Stomach smooth muscle (tissue), 2 donors: ENCODE data around the gene TMEM120A.
A peak's percentile ranks its signal among the peaks of the same experiment; 100 is the strongest.

ENCODE experiments used
- H3K27ac ChIP-seq: one replicate; pipeline ENCODE4 v1.7.0; 2013; ENCODE audit warnings: mild to moderate bottlenecking, low read length, inconsistent platforms
- H3K27me3 ChIP-seq, 2 donors: one replicate each; pipeline ENCODE4 v1.7.0; 2013; ENCODE audit warnings: low read length in 2 of 2; ENCODE audit not compliant: insufficient read depth in 2 of 2, control insufficient read depth in 1 of 2
- H3K36me3 ChIP-seq, 2 donors: one replicate each; pipeline ENCODE4 v1.7.0; 2013; ENCODE audit warnings: low read length in 2 of 2; ENCODE audit not compliant: control insufficient read depth in 2 of 2, insufficient read depth in 2 of 2
- H3K4me1 ChIP-seq: one replicate; pipeline ENCODE4 v1.7.0; 2013; ENCODE audit warnings: low read length; ENCODE audit not compliant: control insufficient read depth, insufficient read depth
- H3K4me3 ChIP-seq, 2 donors: one replicate each; pipeline ENCODE4 v1.7.0; 2013; ENCODE audit warnings: low read length in 2 of 2
- H3K9ac ChIP-seq, 2 donors: one replicate each; pipeline ENCODE4 v1.7.0; 2013; ENCODE audit warnings: low read length in 2 of 2, mild to moderate bottlenecking in 1 of 2
- H3K9me3 ChIP-seq, 2 donors: one replicate each; pipeline ENCODE4 v1.7.0; 2013; ENCODE audit warnings: low read length in 2 of 2; ENCODE audit not compliant: control insufficient read depth in 2 of 2
- donor health status: healthy.
- donor health status: Pancreatic carcinoma.

The TMEM120A gene

GRCh38 chr7:75995052-75995471 is 667 bp upstream of the TMEM120A start:
- peaks cover 27% of the 10 kb centered on the region for H3K4me1 ChIP-seq
- no peaks in the 10 kb centered on the region for H3K27me3 ChIP-seq
- H3K9ac ChIP-seq, result peak overlapping the region; percentile 49 to 82
- H3K9me3 ChIP-seq, result no peaks in the 10 kb centered on the region
- H3K36me3 ChIP-seq, result peaks cover 2% of the 10 kb centered on the region in 2 donors
- peak overlapping the region; percentile 87 for H3K27ac ChIP-seq
- peak overlapping the region; percentile 56 to 88 for H3K4me3 ChIP-seq

- Histone ChIP-seq H3K4me3 (peak overlapping the region; percentile 70 to 88), H3K36me3 (peaks cover 2% of the 10 kb centered on the region in 2 donors), H3K4me1 (peaks cover 38% of the 10 kb centered on the region), H3K27me3 (no peaks in the 10 kb centered on the region), H3K9ac (peak overlapping the region; percentile 65 to 80), H3K27ac (peak overlapping the region; percentile 87), H3K9me3 (no peaks in the 10 kb centered on the region)
These were observed 557 bp downstream of the TMEM120A start for GRCh38 chr7:75993689-75994387.

GRCh38 chr7:75992083-75992755 is 2.2 kb downstream of the TMEM120A start:
- H3K9me3 ChIP-seq, result no peaks in the 10 kb centered on the region
- no peak overlapping the region for H3K9ac ChIP-seq
- peaks cover under 1 to 7% of the 10 kb centered on the region in 2 donors for H3K36me3 ChIP-seq
- H3K27me3 ChIP-seq, result no peaks in the 10 kb centered on the region
- H3K27ac ChIP-seq, result peak overlapping the region; percentile 74
- peak overlapping the region in 1 of 2 donors; percentile 1 for H3K4me3 ChIP-seq
- peaks cover 38% of the 10 kb centered on the region for H3K4me1 ChIP-seq

GRCh38 chr7:75991531-75992082 is 2.8 kb downstream of the TMEM120A start:
- Histone ChIP-seq H3K27ac (peak overlapping the region; percentile 74), H3K27me3 (no peaks in the 10 kb centered on the region), H3K9ac (no peak overlapping the region), H3K9me3 (no peaks in the 10 kb centered on the region), H3K4me1 (peaks cover 38% of the 10 kb centered on the region), H3K4me3 (no peak overlapping the region), H3K36me3 (peaks cover 0 to 11% of the 10 kb centered on the region in 2 donors)

GRCh38 chr7:75989500-75990388 is 4.7 kb downstream of the TMEM120A start:
- no peaks in the 10 kb centered on the region for H3K9me3 ChIP-seq
- H3K27me3 ChIP-seq, result no peaks in the 10 kb centered on the region
- H3K36me3 ChIP-seq, result peaks cover 2 to 17% of the 10 kb centered on the region in 2 donors
- H3K9ac ChIP-seq, result peak overlapping the region; percentile 15 to 47
- H3K4me1 ChIP-seq, result peaks cover 36% of the 10 kb centered on the region
- peak overlapping the region in 1 of 2 donors; percentile 44 for H3K4me3 ChIP-seq
- H3K27ac ChIP-seq, result peak overlapping the region; percentile 66

- peak overlapping the region; percentile 15 to 47 for H3K9ac ChIP-seq
- peak overlapping the region; percentile 66 for H3K27ac ChIP-seq
- H3K4me1 ChIP-seq, result peaks cover 35% of the 10 kb centered on the region
- H3K9me3 ChIP-seq, result no peaks in the 10 kb centered on the region
- H3K4me3 ChIP-seq, result peak overlapping the region in 1 of 2 donors; percentile 44
- peaks cover 3 to 17% of the 10 kb centered on the region in 2 donors for H3K36me3 ChIP-seq
- no peaks in the 10 kb centered on the region for H3K27me3 ChIP-seq
These were observed 5.6 kb downstream of the TMEM120A start for GRCh38 chr7:75988568-75989499.

GRCh38 chr7:75987805-75988567 is 6.4 kb downstream of the TMEM120A start:
- Histone ChIP-seq H3K36me3 (peaks cover 8 to 20% of the 10 kb centered on the region in 2 donors), H3K27ac (no peak overlapping the region), H3K9me3 (no peaks in the 10 kb centered on the region), H3K9ac (no peak overlapping the region), H3K4me1 (peaks cover 27% of the 10 kb centered on the region), H3K4me3 (no peak overlapping the region), H3K27me3 (no peaks in the 10 kb centered on the region)

GRCh38 chr7:75987026-75987804 is 7.2 kb downstream of the TMEM120A start:
- H3K9me3 ChIP-seq, result no peaks in the 10 kb centered on the region
- H3K36me3 ChIP-seq, result peaks cover 14 to 20% of the 10 kb centered on the region in 2 donors
- no peak overlapping the region for H3K9ac ChIP-seq
- H3K4me3 ChIP-seq, result no peak overlapping the region
- no peaks in the 10 kb centered on the region for H3K27me3 ChIP-seq
- peak overlapping the region; percentile 31 for H3K27ac ChIP-seq
- peaks cover 24% of the 10 kb centered on the region for H3K4me1 ChIP-seq
